GM18499 (cell line): ENCODE data around the gene GSC.
"Not testable (repeated sequence)": the region's sequence is repeated elsewhere in the genome, so short reads cannot be mapped to it uniquely, and the experiment has no call there.

Experiments
- ATAC-seq: cut with Tn5 transposase; IDR thresholded peaks from one replicate; pipeline ENCODE4 v1.9.1; 2021; ENCODE audit warnings: moderate number of reproducible peaks; ENCODE audit not compliant: insufficient read depth, unreplicated experiment

Gene GSC

DNA sequence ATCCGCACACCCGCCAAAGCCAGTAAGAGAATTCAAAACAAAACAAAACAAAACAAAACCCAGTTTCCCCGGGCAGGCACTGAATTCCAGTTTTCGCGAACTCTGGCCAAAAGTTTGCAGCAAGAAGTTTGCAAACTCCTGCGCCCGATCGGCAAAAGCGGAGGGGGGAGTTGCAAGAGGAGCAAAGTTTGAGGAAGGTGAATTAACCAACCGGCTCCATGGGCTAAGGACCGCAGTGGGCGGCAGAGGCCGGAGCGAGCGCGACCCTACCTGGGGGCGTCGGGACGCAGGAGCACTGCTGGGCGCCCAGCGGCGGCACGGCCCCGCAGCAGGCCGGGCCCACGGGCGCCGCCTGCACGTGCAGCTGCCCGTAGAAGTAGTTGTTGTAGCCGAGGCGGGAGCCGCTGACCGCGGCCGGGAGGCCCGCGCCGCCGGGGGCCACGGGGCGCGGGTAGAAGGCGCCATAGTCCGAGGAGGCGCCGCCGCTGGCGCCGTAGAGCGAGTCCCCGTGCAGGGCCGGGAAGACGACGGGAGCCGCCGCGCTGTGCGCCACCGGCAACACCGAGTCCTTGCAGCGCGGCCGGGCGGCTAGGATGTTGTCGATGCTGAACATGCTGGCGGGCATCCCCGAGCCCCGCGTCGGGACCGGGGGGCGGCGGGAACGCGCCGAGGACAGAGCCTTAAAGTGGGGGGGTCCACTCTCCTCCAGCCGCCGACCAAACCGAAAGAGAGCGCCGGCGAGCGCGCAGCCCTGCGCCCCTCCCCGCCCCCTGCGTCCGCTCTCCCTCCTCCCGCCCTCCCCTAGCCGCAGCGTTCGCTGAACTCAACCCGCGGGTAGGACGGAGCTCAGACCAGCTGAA lies at the start of gene GSC:
Gene GSC, minus strand, starts transcription at position 723 of the 860 bp plus-strand sequence. Its CDS starts 98 bp downstream, at position 625.
- no peak for ATAC-seq

DNA sequence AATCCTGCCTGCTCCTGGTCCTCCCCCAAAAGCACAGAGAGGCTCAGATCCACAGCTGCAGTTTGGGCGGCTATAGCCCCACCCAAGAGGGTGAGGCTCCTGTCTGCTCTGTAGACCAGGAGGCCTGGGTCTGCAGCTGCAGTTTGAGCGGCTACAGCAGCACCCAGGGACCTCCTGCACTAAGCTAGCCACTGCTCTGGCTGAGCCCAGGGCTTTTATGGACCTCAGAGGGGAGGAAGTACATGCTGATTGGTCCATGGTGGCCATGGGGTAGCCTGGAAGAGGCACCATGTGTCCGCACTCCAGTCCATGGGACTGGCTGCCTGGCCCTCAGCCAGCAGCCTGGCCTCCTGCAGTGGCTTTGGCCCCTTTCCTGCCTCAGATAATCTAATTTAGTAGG lies 49.6 kb upstream of the GSC start:
- ATAC-seq: no peak

DNA sequence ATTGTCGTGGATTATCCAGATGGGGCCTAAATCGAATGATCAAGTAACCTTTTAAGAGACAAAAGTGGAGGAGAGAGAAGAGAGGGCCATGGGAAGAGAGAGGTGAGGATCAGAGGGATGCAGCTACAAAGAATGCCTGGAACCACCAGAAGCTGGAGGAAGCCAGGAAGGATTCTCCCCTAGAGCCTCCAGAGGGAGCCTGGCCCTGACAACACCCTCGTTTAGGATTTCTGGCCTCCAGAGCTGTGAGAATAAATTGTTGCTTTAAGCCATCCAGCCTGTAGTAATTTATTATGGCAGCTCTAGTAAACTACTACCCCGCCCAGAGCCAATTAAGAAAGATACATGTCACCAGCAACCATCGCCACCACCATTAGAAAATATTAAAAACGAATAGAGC lies 46.2 kb upstream of the GSC start:
- no peak for ATAC-seq

DNA sequence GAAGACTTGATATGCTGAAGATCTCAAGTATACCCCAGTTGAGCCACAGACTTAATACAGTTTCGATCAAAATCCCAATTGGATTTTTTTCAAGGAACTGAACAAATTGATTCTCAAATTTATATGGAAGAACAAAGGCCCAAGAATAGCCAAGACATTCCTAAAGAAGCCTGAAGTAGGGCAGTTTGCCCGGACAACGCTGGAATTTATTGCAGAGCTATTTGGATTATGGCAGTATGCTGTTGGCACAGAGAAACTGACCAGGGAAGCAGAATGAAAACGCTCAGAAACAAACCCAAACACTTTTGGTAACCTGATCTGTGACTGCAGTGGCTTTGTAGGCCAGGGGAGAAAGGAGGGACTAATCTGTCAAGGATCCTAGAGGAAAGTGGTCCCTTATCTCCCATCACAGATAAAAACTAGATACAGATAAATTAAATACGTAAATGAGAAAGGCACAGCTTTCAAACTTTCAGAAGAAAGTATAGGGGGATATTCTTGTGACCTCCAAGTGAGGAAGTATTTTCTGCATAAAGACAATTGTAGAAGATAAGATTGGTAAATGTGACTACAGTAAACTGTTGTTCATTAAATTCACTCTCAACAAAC lies 35.9 kb upstream of the GSC start:
- no peak for ATAC-seq

DNA sequence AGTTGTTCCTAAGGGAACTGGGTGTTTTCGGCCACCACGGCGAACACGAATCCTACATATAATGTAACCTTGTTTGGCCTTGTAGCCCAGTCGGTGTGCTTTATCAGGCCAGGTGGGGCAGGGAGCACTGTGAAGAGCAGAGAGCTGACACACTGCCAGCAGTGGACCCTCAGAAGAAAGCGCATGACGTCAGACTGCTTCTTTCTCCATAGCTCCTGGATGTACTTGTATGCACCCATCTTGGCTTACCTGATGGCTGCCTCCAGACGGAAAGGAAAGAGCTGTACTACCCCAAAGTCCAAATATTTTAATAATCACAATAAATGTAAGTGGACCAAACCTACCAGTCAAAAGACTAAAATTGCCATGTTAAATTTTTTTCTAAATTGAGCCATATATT lies 31.3 kb upstream of the GSC start:
- ATAC-seq: no peak

DNA sequence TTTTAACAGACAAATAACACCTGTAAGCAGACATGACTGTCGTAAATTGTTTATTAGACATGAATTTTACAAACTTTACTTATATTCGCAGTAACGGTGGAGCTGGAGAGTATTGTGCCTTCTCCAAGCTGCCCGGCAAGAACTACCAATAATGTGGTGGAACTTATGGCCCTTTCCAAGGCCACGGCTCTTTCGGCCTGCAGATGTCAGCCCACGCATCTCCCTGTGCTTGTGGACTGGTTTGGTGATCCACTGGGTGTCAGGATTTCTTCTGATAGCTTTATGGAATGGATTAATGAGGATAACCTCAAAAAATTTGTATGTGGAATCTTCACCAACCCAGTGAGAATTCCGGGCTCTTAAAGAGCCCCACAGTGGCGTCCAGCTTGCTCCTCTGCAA lies 30.9 kb upstream of the GSC start:
- not testable (repeated sequence) for ATAC-seq

DNA sequence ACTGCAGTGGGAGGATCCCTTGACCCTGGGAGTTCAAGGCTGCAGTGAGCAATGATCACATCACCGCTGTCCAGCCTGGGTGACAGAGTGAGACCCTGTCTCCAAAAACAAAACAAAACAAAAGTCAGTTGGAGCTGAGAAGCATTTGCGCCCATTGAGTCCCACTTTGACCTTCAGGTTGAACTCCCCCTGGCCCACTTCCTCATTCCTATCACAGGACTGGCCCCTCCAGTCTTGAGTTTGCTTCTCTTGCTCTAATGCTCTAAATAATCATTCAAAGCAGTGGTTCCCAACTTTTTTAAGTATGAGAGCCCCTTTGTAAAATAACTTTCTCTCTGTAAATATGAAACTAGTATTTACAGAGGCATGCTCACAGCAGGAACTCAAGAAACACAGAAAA lies 28.0 kb upstream of the GSC start:
- ATAC-seq: no peak

DNA sequence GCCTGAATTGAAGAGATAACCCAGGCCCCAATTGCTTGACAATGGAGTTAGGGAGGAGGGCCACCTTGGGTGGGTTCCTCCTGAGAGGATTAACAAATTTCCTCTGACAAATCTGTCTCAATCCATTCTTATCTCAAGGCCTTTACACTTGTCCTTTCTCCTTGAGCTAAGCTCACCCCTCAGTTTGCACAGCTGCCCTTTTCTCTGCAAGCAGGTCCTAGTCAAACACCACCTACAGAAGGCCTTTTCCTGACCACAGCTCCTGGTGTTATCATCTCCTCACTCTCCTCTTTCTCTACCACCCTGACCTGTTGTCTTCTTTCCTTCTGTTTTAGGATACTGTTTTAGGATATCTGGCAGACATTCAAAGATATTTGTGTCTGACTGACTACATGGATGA lies 26.4 kb upstream of the GSC start:
- no peak for ATAC-seq

DNA sequence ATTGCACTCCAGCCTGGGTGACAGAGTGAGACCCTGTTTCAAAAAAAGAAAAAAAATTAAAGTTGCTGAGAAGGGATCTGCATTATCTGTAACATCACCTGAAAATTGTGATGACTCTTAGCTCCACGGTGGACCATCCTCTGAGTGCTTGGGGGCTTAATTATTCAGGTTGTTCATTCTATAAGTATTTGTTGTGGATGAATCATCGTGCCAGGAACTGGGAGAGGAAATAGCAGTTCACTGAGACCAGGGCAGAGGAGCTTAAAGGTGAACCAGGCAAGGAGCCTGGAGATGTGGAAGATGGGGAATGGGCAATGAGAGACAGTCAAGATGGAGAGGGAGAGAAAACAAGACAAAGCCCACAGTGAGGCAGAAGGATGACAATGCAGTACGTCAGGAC lies 25.5 kb upstream of the GSC start:
- no peak for ATAC-seq

DNA sequence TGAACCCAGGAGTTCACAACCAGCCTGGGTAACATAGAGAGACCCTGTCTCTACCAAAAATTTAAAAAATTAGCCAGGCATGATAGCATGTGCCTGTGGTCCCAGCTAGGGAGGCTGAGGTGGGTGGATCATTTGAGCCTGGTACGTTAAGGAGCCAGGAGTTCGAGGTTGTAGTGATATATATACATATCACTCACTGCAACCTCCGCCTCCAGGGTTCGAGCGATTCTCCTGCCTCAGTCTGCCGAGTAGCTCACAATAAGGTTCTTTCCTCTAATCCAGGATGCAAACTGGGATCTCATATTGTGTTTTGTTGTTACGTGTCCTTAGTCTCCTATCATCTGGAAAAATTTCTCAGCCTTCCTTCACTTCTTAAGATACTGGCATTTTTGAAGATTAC lies 24.0 kb upstream of the GSC start:
- no peak for ATAC-seq

DNA sequence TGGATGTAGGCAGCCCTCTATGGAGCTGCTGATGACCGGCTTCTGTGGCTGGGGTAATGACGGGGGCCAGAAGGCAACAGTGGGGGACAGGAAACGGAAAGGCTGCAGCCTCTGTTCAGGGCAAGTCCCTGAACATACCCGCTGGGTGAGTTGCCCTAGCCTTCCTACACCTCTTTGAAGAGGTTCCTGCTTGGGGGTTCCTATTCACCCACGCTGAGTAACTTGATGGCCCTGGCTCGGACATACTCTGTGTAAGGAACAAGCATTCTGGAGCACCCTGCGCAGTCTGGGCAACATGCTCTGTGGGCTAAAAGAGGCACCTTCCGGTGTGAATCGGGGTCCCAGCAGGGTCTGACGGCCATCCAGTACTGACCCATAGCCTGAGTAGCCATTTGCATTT lies 17.7 kb upstream of the GSC start:
- no peak for ATAC-seq

DNA sequence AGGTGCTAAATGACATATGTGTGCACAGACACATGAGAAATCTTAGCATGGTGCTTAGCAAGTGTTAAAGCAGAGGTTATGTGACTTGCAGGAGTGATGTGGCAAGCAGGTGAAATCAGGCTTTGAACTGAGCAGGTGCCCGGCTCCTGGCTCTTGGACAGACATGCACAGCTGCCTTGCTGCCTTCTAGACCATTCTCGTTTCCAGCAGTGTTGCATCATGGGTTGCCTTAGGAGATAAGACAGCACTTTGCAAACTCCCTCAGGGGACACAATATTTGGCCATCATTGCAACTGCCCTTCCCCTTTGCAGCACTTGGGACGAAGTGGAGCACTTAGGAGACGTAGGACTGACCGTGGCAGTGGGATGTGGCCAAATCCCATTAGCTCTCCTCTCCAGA lies 17.2 kb upstream of the GSC start:
- no peak for ATAC-seq

DNA sequence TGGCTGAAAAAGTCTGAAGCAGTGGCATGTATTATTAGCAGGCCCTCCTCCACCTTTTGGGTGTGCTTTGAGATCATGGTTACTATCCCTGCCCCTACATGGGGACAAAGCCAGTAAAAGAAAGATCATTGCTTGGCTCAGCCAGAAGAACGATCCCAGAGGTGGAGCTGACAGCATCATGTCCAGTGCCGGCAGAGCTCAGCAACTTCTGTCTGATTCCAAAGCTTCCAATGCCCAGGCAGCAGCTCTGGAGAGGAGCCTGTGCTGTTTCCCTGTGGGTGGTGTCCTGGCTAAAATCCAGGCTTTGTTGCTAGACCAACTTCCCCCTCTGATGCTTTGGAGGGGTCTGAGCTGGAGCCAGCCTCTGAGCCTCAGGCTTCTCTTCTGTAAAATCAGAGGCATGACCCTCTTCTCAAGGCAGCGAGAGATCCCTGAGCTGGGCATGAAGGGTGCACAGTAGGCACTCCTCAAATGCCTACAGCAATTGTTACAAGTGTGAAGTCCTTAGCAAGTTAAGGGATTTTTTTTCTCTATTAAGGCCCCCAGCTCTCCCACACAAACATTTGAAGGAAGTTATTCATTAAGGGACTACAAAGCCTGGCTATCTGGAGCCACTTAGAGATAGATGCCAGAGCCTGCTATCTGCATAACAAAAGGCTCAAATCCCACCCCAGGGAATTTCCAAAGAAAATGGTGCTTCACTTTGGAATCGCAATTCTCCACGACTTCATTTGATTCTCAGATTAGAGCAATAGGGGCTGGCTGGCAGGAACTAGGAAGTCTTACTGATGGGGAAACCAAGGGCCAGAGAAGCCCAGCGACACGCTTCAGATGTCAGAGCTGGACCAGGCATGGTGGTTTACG lies 10.9 kb upstream of the GSC start:
- no peak for ATAC-seq

DNA sequence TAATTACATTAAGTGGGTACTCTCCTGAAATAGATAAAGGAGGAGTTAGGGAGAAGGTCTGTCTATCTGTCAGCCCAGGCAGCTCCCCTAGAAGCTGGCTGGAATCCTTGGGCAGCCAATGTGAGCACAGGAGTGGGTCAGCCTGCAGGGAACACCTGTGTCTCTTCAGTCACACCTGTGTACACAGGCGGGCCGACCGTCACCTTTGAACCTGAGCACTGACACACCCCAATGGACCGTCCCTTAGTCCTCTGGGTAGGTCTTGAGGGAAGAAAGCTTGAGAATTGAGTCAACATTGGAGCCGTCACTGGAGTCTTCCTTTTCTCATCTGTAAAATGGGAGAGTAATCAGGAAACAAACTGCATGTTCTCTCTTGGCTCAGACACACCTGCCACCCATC lies 9.8 kb upstream of the GSC start:
- ATAC-seq: no peak

DNA sequence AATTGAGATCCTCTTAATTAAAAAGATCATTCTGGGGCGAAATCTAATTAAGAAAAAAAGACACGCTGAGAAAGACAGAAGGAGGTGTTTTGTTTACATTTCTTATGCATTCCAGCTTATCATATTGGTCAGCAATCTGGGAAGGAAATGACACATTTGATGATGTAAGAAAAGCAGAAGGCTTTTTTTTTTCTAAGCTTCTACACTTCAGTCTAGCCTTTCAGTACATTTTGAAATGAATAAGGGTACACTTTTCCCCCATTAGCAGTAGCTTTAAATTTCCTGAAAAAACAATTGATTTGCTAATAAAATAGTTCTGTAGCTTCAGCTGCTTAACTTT lies 5.9 kb upstream of the GSC start:
- ATAC-seq: no peak

DNA sequence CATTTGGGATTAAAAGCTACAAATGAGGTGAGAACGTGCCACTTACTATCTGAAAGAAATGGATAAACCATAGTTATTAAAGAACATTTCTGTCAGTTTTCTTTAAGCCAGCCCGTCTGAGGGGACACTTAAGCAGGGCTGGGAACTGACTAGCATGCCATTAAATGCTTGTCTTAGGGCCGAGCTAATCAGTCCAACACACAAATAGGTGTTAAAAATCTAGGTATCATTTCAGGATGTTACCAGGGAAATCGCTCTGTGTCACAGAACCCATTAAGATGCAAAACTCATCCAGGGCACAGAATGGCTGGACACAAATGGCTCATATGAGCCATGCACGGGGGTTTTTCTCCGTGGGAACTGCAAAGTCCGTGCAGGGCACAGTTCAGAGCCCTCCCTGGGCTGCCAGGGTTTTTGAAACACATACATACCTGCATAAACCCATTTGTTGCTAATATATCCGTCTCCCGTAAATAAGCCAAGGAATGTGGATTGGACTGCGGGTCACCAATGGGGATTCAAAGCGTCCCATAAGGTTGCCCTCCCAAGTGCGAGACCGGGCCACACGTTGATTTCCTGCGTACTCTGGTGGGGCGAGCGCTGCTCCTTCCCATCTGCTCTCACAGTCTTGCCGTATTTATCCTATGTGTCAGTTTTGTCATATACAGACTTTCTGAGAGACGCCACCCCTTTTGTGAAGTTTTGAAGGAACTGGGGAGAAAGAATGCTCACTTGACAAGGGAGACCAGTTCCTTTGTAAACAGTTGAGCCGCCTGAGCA lies 5.4 kb upstream of the GSC start:
- no peak for ATAC-seq

DNA sequence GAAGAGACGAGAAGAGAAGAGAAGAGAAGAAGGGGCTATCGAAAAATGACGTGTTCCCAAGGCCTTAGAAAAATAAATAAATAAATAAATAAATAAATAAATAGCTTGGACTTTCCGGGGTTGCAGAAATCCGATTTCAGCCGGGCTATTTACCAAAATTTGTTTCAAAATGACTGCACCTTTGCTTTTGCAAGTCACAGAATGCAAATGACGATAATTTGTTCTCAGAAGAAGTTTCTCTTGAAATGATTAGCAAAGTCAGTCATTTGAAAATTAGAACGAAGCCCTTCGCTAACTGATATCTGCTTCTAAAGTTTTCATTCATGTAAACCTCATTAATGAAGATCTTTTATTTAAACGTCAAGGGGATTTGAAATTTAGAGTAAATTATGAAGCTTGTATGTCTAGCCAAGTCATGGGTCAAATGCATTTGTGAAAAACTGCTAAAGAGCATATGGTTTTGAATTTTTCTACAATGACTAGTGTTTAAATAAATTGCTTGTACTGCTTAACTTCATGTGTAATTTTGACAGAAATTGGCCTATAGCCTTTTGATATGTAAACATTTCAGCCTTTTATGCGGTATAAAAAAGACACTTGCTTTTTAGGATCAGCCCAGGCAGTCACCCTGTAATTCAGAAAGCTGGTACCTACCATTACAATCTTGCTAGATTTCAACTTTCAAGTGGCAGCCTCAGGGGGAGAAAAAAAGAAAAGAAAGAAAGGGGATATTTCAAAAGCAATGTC lies 4.6 kb upstream of the GSC start:
- no peak for ATAC-seq

DNA sequence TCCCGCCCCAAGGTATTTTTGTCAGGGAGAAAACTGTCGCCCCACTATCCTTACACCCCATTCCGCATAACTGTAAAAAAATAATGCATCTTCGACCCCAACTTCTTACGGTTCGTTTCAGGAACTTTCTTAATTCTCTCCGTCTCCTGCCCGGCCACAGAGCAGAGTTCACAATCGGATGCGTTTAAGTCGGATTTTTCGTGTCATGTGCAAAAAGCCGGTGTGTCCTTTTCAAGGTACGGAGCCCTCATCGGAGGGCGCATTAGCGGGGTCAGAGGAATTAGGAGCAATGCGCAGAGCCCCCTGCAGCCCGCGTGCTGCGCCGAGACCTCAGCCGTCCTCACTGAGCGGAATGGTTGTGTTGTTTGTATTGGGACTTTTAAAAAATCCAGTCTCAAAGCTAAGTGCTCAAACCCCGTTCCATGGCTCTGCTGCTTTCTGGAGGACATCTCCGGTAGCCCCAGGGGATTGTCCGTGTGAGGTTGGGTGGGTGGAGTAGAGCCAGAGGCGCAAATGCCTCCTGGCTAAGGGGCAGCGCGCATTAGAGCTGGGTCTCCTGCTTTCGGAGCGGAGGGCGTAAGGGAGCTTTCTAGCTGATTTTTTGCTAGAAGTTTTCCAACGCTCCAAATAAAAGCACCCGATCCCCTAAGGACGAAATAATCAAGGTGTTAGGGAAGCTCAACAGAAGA lies 3.9 kb upstream of the GSC start:
- no peak for ATAC-seq

DNA sequence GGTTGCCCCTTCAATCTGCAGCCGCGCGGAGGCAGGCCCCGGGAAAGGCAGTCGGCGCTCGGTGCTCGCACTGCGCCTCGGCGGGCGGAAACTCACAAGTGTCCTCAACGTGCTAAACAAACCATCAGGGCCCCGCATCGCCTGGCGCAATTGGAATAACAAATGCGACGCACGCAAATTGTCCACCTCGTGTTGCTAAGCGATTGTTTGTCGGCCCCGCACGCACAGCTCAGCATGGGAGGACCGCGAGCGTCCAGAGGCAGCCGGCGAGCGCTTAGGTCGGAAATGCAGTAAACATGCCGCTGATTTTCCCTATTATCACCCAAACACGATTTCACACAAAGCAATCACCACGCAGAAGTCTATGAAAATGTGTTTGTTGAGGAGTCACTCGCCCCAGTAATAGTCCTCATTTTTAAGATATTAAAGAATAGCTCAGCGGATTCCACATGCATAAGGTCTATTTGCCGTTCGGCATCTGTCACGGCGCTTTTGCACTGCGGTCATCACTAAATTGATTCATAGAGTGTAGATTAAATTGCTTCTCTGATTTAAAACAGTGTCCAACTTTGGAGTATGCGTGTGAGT lies 3.2 kb upstream of the GSC start:
- ATAC-seq: no peak
